ENCODE measurements around the gene CD2.

The CD2 gene

GRCh38 chr1:116713474-116713873 is 40.8 kb upstream of the CD2 start:
- H3K27me3 ChIP-seq (ENCODE audit: control insufficient read depth, insufficient read depth, low read length), result no peaks in the 10 kb centered on the region
- no peak overlapping the region for H2AFZ ChIP-seq
- H3K79me2 ChIP-seq, result no peaks in the 10 kb centered on the region
- H3K27ac ChIP-seq, result no peak overlapping the region
- no peaks in the 10 kb centered on the region for H3K36me3 ChIP-seq (ENCODE audit: control insufficient read depth, insufficient read depth, low read length)
- H3K4me1 ChIP-seq, result no peaks in the 10 kb centered on the region
- no peak overlapping the region for H3K4me3 ChIP-seq (ENCODE audit: low read depth, low read length)
- H3K9me3 ChIP-seq (ENCODE audit: control insufficient read depth, low read length), result no peaks in the 10 kb centered on the region
- TF ChIP-seq CTCF (IDR thresholded peaks at IDR 0.05), result no peak
- no peak overlapping the region for H3K4me2 ChIP-seq (ENCODE audit: low read length)
- no peak overlapping the region for H3K9ac ChIP-seq

DNA sequence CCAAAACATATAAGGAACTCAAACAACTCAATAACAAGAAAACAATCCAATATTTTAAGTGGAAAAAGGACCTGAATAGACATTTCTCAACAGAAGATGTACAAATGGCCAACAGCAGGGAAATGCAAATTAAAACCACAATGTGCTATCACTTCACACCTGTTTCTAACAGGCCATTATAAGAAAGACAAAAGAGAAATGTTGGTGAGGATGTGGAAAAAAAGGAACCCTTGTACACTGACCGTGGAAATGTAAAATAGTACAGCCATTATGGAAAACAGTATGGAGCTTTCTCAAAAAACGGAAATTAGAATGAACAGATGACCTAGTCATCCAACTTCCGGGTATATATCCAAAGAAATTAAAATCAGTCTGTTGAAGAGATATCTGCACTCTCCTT is 37.8 kb upstream of the CD2 start:
- no peak overlapping the region for H3K4me2 ChIP-seq (ENCODE audit: low read length)
- H3K36me3 ChIP-seq (ENCODE audit: control insufficient read depth, insufficient read depth, low read length), result no peaks in the 10 kb centered on the region
- H3K9me3 ChIP-seq (ENCODE audit: control insufficient read depth, low read length), result no peaks in the 10 kb centered on the region
- H3K27me3 ChIP-seq (ENCODE audit: control insufficient read depth, insufficient read depth, low read length), result no peaks in the 10 kb centered on the region
- H2AFZ ChIP-seq, result no peak overlapping the region
- TF ChIP-seq CTCF (IDR thresholded peaks at IDR 0.05), result no peak
- H3K4me3 ChIP-seq (ENCODE audit: low read depth, low read length), result no peak overlapping the region
- no peaks in the 10 kb centered on the region for H3K4me1 ChIP-seq
- no peak overlapping the region for H3K9ac ChIP-seq
- no peaks in the 10 kb centered on the region for H3K79me2 ChIP-seq
- H3K27ac ChIP-seq, result no peak overlapping the region

- H3K4me2 ChIP-seq (ENCODE audit: low read length), result no peak overlapping the region
- no peak overlapping the region for H3K9ac ChIP-seq
- no peaks in the 10 kb centered on the region for H3K36me3 ChIP-seq (ENCODE audit: control insufficient read depth, insufficient read depth, low read length)
- no peak overlapping the region for H3K4me3 ChIP-seq (ENCODE audit: low read depth, low read length)
- no peaks in the 10 kb centered on the region for H3K27me3 ChIP-seq (ENCODE audit: control insufficient read depth, insufficient read depth, low read length)
- no peak for TF ChIP-seq CTCF (IDR thresholded peaks at IDR 0.05)
- no peaks in the 10 kb centered on the region for H3K4me1 ChIP-seq
- no peak overlapping the region for H2AFZ ChIP-seq
- no peak overlapping the region for H3K27ac ChIP-seq
- no peaks in the 10 kb centered on the region for H3K9me3 ChIP-seq (ENCODE audit: control insufficient read depth, low read length)
- H3K79me2 ChIP-seq, result no peaks in the 10 kb centered on the region
These were observed 36.9 kb upstream of the CD2 start for GRCh38 chr1:116717318-116717717.

DNA sequence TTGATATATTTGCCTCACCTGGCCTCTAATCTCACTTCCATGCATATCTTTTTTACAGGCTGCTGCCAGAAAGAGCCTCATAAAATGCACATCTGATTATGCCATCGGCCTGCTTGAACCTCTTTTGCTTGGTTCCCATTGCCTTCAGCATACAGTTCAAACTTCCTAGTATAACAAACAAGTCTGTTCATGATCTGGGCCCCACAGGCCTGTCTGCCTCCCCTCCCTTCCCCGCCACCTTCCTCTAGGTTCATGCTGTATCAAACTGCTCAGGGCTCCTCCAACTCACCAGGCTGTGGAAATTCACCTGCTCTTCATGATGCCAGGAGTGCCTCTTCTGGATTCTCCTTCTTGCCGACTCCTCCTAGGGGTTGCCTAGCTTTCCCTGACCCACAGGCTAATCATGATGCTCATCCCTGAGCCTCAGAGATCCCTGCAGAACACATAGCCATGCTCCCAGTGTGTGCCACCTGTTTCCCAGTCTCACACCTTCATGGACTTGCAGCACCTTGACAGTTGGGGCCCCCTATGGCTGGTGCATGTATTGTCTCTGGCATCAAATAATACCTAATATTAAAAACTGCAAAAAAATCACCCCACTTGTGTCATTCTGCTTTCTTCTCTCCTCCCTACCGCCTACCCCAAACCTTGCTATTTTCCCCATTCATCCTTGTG is 33.7 kb upstream of the CD2 start:
- H3K27me3 ChIP-seq (ENCODE audit: control insufficient read depth, insufficient read depth, low read length), result no peaks in the 10 kb centered on the region
- H3K79me2 ChIP-seq, result no peaks in the 10 kb centered on the region
- H3K27ac ChIP-seq, result no peak overlapping the region
- no peak overlapping the region for H3K9ac ChIP-seq
- no peaks in the 10 kb centered on the region for H3K4me1 ChIP-seq
- no peaks in the 10 kb centered on the region for H3K9me3 ChIP-seq (ENCODE audit: control insufficient read depth, low read length)
- no peak for TF ChIP-seq CTCF (IDR thresholded peaks at IDR 0.05)
- H2AFZ ChIP-seq, result no peak overlapping the region
- H3K4me3 ChIP-seq (ENCODE audit: low read depth, low read length), result no peak overlapping the region
- H3K4me2 ChIP-seq (ENCODE audit: low read length), result no peak overlapping the region
- no peaks in the 10 kb centered on the region for H3K36me3 ChIP-seq (ENCODE audit: control insufficient read depth, insufficient read depth, low read length)

- H3K9ac ChIP-seq, result no peak overlapping the region
- no peaks in the 10 kb centered on the region for H3K79me2 ChIP-seq
- H3K9me3 ChIP-seq (ENCODE audit: control insufficient read depth, low read length), result no peaks in the 10 kb centered on the region
- H2AFZ ChIP-seq, result no peak overlapping the region
- no peaks in the 10 kb centered on the region for H3K4me1 ChIP-seq
- no peak overlapping the region for H3K4me3 ChIP-seq (ENCODE audit: low read depth, low read length)
- H3K36me3 ChIP-seq (ENCODE audit: control insufficient read depth, insufficient read depth, low read length), result no peaks in the 10 kb centered on the region
- TF ChIP-seq CTCF (IDR thresholded peaks at IDR 0.05), result no peak
- no peaks in the 10 kb centered on the region for H3K27me3 ChIP-seq (ENCODE audit: control insufficient read depth, insufficient read depth, low read length)
- no peak overlapping the region for H3K27ac ChIP-seq
- H3K4me2 ChIP-seq (ENCODE audit: low read length), result no peak overlapping the region
These were observed 33.2 kb upstream of the CD2 start for GRCh38 chr1:116721039-116721405.
